ENCODE results near the gene RCAN3.
"Not testable (repeated sequence)": the region's sequence is repeated elsewhere in the genome, so short reads cannot be mapped to it uniquely, and the experiment has no call there.

RCAN3 gene

GRCh38 chr1:24486331-24487065 lies 16.1 kb upstream of the RCAN3 start:
- peak; percentile 30 for DNase-seq

DNA sequence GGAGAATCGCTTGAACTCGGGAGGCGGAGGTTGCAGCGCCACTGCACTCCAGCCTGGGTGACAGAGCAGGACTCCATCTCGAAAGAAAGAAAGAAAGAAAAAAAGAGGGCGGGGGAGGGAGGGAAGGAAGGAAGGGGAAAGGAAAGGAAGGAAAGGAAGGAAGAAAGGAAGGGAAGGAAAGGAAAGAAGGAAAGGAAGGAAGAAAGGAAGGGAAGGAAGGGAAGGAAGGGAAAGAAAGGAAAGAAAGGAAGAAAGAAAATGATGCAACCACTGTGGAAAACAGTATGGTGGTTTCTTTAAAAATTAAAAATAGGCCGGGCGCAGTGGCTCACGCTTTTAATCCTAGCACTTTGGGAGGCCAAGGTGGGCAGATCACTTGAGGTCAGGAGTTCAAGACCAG lies 15.2 kb upstream of the RCAN3 start:
- DNase-seq: no peak

DNA sequence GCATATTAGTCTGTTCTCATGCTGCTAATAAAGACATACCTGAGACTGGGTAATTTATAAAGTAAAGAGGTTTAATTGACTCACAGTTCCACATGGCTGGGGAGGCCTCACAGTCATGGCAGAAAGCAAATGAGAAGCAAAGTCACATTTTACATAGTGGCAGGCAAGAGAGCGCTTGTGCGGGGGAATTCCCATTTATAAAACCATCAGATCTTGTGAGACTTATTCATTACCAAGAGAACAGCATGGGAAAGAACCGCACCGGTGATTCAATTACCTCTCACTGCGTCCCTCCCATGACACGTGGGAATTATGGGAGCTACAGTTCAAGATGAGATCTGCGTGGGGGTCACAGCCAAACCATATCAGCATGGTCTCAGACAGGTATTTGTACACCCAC lies 14.5 kb upstream of the RCAN3 start:
- peak; percentile 28 for DNase-seq

- DNase-seq: no peak
Measured at GRCh38 chr1:24489674-24490073, 13.0 kb upstream of the RCAN3 start.

- DNase-seq: no peak
Measured at GRCh38 chr1:24490101-24490781, 12.4 kb upstream of the RCAN3 start.

- DNase-seq: no peak
Measured at GRCh38 chr1:24491577-24492360, 10.9 kb upstream of the RCAN3 start.

- not testable (repeated sequence) for DNase-seq
Measured at GRCh38 chr1:24492935-24493334, 9.7 kb upstream of the RCAN3 start.

DNA sequence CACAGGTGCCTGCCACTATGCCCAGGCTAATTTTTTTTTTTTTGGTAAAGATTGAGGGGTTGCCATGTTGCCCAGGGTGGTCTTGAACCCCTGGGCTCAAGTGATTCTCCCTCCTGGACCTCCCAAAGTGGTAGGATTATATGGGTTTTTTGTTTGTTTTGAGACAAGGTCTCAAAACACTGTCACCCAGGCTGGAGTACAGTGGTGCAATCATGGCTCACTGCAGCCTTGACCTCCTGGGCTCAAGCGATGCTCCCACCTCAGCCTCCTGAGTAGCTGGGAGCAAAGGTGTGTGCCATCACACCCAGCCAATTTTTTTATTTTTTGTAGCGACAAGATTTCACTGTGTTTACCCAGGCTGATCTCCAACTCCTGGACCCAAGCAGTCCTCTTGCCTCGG lies 8.9 kb upstream of the RCAN3 start:
- DNase-seq: no peak

DNA sequence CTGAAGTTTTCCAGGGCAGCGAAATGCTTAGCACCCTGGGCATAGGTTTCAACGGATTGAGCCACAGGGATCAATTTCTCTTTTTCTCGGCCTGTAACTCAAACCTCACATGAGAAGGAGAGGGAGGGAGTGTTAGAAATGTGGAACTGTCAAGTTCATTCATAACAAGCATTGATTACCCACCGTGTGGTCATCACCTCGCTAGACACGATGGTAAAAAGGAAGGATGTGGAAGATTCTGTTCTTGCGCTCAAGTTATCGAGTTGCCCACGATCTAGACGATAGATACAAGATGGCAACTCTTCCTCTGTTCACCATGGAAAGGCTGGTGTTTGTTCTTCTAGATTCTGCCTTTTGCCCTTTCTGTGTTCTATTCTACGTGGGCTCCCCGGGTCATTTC lies 4.0 kb upstream of the RCAN3 start:
- DNase-seq: no peak

GRCh38 chr1:24500448-24501048 lies 2.1 kb upstream of the RCAN3 start:
- DNase-seq: no peak

- no peak for DNase-seq
Measured at GRCh38 chr1:24501371-24502064, 1.1 kb upstream of the RCAN3 start.

- DNase-seq: peak; percentile 87
Measured at GRCh38 chr1:24502065-24502708, 449 bp upstream of the RCAN3 start.

DNA sequence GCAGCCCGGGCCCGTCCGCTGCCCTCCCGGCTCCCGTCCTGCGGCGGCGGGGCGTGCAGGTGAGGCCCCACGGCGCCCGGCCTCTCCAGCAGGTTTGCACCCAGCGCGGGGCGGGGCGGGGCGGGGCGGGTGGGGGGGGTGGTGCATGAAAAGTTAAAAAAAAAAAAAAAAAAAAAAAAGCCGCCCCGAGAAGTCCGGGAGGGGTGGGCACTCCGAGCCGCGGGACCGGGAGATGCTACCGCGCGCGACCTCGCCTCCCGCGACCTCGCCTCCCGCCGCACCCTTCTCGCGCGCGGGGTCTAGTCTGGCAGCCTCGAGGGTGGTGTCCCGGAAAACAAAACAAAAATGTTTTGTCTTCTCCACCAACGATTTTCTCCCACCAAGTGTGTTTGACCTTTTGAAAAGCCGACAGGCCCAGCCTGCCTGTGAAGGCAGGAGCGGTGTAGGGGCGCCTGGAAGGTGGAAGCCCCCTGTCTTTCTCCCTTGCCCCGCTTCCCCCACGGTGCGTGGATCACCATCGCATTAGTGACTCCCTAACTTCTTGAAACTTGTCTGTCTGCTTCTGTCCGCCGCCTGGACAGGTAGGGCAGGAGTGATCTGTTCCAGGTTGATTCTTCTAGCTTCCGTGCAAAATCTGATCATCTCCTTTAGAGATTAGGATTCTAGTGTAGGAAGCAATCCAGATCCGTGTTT lies 569 bp downstream of the RCAN3 start:
- DNase-seq: no peak

DNA sequence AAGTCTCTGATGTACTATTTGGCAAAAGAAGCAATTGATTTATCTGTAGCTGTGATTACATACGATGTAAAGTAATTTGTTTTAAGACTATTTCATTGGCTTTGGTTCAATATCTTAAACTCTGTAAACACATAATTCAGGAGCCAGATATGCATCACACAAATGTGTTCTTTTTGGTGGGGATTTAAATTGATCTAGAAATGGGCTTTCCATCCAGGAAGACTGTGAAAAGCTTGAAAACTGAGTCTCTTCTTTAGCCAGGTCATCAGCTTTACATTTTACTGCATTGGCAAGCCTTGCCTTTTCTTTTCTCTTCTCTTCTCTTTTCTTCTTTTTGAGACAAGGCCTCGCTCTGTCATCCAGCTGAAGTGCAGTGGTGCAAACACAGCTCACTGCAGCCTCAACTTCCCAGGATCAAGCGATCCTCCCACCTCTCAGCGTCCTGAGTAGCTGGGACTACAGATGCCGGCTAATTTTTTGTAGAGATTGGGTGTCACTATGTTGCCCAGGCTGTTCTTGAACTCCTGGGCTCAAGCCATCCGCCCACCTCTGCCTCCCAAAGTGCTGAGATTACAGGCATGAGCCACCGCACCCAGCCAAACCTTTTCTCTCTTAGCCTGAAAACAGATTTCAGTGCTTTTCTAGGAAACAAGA lies 1.4 kb downstream of the RCAN3 start:
- DNase-seq: no peak

DNA sequence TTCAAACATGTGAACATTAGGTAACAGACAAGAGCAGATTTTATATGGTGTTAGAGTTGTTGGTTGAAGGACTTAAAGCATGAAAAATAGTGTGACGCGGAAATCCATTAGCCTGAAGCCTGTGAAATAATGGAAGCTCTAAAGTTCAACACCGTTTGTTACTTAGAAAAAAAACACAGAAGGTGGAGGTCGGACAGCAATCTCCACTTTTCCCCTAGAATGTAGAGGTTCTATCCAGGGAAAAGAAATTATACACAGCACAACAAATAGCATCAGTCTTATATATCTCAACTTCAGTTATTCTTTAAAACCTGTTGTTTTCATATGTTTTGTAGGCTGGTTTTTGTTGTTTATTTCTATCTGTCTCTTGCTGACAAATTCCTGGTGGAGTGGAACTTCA lies 1.9 kb downstream of the RCAN3 start:
- DNase-seq: no peak

DNA sequence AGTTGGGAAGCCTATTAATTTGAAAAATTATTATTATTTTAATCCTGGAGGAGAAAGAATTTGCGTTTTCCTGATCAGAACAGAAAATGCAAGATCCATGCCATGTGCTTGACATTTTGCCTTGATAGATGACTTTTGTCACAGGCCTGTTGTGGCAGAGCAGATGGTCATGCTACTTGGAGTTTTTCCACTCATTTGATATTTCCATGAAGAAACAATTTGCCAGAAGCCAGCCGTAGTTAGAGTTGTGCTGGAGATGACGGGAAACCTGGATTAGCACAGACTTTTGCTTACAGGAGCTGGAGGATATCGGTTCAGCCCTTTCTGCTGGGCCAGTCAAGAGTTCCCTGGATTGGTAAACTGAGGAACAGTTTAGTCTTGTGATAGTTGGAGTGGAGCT lies 3.2 kb downstream of the RCAN3 start:
- no peak for DNase-seq

GRCh38 chr1:24506691-24507381 lies 4.2 kb downstream of the RCAN3 start:
- no peak for DNase-seq

GRCh38 chr1:24507405-24507804 lies 4.8 kb downstream of the RCAN3 start:
- peak; percentile 44 for DNase-seq

DNA sequence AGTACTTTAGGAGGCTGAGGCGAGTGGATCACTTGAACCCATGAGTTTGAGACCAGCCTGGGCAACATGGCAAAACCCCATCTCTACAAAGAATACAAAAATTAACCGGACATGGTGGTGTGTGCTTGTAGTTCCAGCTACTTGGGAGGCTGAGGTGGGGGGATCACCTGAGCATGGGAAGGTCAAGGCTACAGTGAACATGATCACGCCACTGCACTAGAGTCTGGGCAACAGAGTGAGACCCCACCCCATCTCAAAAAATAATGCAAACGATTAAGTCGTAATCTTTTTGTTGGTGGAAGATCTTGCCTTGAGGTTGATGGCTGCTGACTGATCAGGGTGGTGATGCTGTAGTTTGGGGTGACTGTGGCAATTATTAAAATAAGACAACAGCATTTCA lies 6.3 kb downstream of the RCAN3 start:
- DNase-seq: no peak

GRCh38 chr1:24513706-24514105 lies 11.1 kb downstream of the RCAN3 start:
- no peak for DNase-seq

DNA sequence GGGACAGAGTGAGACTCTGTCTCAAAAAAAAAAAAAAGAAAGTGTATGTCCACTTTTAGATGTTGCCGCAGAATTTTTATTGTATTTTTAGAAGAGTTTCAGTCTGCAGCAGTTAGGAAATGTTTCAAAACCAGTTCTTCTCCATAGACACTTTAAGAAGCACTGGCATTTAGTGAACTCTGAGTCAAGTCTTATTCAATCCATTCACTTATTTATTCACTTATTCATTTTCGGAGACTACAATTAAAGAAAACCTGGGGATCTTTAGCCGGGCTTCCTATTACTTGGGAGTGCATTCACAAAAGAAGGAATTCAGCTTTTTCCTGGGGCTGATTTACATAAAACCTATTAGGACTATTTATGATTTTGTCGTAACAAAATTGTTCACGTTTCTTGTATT lies 12.3 kb downstream of the RCAN3 start:
- no peak for DNase-seq

Data from activated CD4-positive, alpha-beta T cell treated with anti-CD3 and anti-CD28 coated beads, Interleukin-2, amount 50 U/mL, for 1 hour (primary cell).